GM06990 (cell line): ENCODE data around the gene MINK1.
"Not testable (repeated sequence)": the region's sequence is repeated elsewhere in the genome, so short reads cannot be mapped to it uniquely, and the experiment has no call there.

ENCODE experiments used
- DNase-seq: peaks from one replicate; pipeline ENCODE4 v3.0.0-alpha.2; 2011; ENCODE audit not compliant: insufficient read length; ENCODE audit errors: extremely low read depth
- H3K27me3 ChIP-seq: replicated peaks from 2 replicates; pipeline ENCODE4 v1.6.0; 2011; ENCODE audit warnings: low read length; ENCODE audit not compliant: control insufficient read depth, insufficient read depth
- H3K36me3 ChIP-seq: 2 replicates; pipeline ENCODE4 v1.5.1; 2011; ENCODE audit warnings: low read length; ENCODE audit not compliant: control insufficient read depth, insufficient read depth
- H3K4me3 ChIP-seq: replicated peaks from 2 replicates; pipeline ENCODE4 v1.5.1; 2011; ENCODE audit warnings: low read depth, mild to moderate bottlenecking, control low read depth, low read length
- TF ChIP-seq, protein P1 (sequence below): IDR thresholded peaks from 2 replicates; pipeline ENCODE4 v1.5.1; 2011; ENCODE audit warnings: low read length, control low read depth, mild to moderate bottlenecking, inconsistent platforms; ENCODE audit not compliant: insufficient read depth, poor library complexity, severe bottlenecking

Gene MINK1

DNA sequence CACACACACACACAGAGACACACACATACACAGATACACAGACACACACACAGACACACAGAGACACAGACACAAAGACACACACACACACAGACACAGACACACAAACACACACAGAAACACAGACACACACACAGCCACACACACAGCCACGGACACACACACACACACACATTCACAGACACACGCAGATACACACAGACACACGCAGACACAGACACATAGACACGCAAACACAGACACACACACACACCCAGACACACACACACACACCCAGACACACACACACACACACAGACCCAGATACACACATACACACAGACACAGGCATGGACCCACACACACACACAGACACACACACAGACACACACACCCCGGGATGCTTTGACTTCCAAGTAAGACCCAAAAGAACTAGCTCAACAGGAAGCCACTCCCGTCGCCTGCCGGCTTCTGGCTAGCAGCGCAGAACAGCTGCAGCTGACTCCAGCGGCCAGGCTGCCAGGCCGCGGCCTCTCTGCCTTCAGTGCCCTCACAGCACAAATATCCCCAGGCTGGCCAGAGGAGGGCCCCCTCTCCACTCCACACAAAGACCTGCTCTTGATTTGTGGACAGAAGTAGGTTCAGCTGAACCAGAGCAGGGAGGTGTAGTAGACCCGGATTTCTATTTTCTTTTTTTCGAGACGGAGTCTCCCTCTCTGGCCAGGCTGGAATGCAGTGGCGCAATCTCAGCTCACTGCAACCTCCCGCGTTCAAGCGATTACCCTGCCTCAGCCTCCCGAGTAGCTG lies 75.8 kb downstream of the MINK1 start:
- H3K36me3 ChIP-seq = no peaks in the 10 kb centered on the region
- H3K27me3 ChIP-seq = no peaks in the 10 kb centered on the region
- DNase-seq = peak; percentile 79
- H3K4me3 ChIP-seq = no peak overlapping the region
- TF ChIP-seq, protein P1, sequence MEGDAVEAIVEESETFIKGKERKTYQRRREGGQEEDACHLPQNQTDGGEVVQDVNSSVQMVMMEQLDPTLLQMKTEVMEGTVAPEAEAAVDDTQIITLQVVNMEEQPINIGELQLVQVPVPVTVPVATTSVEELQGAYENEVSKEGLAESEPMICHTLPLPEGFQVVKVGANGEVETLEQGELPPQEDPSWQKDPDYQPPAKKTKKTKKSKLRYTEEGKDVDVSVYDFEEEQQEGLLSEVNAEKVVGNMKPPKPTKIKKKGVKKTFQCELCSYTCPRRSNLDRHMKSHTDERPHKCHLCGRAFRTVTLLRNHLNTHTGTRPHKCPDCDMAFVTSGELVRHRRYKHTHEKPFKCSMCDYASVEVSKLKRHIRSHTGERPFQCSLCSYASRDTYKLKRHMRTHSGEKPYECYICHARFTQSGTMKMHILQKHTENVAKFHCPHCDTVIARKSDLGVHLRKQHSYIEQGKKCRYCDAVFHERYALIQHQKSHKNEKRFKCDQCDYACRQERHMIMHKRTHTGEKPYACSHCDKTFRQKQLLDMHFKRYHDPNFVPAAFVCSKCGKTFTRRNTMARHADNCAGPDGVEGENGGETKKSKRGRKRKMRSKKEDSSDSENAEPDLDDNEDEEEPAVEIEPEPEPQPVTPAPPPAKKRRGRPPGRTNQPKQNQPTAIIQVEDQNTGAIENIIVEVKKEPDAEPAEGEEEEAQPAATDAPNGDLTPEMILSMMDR = peak; percentile 80

DNA sequence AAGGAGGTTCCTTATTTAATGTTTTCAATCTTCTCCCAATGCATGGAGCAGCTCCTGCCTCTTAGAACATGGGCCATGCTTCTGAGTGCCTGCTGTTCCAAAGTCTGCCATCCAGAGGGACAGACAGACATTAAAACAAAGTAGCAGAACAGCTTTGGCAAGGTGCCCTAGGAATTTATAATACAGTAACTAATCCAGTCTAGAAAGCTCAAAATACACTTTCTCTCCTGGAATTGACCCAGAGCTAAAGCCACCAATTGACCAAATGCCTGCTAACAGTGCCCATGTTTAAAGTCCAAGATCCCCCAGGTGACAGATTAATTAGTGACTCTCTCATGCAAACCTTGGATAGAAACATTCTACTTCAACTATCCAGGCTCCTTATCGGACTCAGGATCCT lies 80.9 kb downstream of the MINK1 start:
- no peaks in the 10 kb centered on the region for H3K27me3 ChIP-seq
- no peak overlapping the region for H3K4me3 ChIP-seq
- no peaks in the 10 kb centered on the region for H3K36me3 ChIP-seq
- no peak for DNase-seq
- TF ChIP-seq, protein P1 = no peak

DNA sequence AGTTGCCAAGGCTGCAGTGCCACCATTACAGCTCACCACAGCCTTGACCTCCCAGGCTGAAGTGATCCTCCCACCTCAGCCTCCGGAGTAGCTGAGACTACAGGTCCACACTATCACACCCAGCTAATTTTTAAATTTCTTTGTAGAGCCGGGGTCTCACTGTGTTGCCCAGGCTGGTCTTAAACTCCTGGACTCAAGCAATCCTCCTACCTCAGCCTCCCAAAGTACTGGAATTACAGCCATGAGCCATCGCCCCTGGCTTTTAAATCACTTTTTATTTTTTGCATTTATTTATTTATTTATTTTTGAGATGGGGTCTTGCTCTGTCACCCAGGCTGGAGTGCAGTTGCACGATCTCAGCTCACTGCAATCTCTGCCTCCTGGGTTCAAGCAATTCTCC lies 81.4 kb downstream of the MINK1 start:
- not testable (repeated sequence) for H3K27me3 ChIP-seq

DNA sequence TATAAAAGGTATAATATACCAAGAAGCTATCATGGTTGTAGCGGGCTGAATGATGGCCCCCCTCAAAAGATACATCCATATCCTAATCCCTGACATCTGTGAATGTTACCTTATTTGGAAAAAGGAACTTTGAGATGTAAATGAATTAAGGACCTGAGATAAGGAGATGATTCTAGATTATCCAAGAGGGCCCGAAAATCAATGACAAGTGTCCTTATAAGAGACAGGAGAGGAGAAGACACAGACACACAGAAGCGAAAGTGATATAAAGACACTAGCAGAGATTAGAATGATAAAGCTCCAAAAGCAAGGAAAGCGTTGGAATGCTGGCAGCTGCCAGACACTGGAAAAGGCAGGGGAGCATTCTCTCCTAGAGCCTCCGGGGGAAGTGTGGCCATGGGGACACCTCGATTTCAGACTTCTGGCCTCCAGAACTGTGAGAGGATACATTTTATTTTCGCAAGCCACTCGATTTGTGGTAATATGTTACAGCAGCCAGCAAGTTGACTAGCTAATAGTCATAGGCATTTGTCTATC lies 86.4 kb downstream of the MINK1 start:
- Histone ChIP-seq H3K27me3 (no peaks in the 10 kb centered on the region), H3K4me3 (no peak overlapping the region), H3K36me3 (no peaks in the 10 kb centered on the region)
- DNase-seq = no peak
- TF ChIP-seq, protein P1 = no peak

More for the DNA sequence above, 81.4 kb downstream of the MINK1 start:
- DNase-seq, H3K4me3 ChIP-seq, H3K36me3 ChIP-seq: not testable (repeated sequence)

DNA sequence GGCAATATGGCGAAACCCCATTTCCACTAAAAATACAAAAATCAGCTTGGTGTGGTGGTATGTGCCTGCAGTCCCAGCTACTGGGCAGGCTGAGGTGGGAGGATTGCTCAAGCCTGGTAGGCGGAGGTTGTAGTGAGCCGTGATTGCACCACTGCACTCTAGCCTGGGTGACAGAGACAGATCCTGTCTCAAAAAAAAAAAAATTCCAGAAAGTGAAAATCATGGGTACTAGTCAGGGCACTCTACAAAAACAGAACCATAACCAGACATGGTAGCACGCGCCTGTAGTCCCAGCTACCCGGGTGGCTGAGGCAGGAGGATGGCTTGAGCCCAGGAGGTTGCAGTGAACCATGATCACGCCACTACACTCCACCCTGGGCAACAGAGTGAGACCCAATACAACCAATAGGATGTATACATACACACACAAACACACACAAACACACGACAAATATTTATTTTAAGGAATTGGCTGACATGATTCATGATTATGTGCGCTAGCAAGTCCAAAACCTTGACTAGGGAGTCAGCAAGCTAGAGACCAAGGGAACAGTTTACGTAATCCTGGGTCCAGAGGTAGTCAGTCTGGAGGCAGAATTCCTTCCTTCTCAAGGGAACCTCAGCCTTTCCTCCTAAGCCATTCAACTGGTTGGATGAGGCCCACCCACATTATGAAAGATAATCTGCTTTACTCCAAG lies 87.4 kb downstream of the MINK1 start:
- DNase-seq = no peak
- no peak overlapping the region for H3K4me3 ChIP-seq
- H3K27me3 ChIP-seq = no peaks in the 10 kb centered on the region
- H3K36me3 ChIP-seq = no peaks in the 10 kb centered on the region
- TF ChIP-seq, protein P1 = no peak

DNA sequence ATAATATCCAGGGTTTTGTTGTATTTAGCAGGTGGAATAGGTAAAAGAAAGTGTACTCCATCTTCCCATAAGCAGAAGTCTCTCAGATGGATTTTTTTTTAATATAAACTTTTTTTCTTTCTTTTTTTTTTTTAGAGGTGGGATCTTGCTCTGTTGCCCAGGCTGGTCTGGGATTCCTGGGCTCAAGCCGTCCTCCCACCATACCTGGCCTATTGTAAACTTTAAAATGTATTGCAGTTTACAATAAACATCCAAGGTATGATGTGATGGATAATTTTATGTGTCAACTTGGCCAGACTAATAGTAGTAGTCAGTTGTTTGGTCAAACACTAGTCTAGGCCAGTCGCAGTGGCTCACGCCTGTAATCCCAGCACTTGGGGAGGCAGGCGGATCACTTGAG lies 88.2 kb downstream of the MINK1 start:
- no peak for DNase-seq

DNA sequence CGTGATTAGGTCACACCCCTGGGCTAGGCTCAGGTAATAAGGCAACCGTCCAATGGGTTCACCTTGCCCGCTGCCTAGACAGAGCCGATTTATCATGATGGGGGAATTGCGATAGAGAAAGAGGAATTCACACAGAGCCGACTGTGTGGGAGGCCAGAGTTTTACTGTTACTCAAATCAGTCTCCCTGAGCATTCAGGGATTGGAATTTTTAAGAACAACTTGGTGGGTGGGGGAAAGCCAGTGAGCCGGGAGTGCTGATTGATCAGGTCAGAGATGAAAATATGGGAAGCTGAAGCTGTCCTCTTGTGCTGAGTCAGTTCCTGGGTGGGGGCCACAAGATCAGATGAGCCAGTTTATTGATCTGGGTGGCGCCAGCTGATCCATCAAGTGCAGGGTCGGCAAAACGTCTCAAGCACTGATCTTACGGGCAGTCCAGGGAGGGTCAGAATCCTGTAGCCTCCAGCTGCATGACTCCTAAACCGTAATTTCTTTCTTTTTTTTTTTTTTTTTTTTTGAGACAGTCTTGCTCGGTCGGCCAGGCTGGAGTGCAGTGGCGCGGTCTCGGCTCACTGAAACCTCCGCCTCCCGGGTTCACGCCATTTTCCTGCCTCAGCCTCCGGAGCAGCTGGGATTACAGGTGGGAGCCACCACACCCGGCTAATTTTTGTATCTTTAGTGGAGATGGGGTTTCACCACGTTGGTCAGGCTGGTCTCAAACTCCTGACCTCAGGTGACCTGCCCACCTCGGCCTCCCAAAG lies 93.6 kb downstream of the MINK1 start:
- not testable (repeated sequence) for DNase-seq, H3K27me3 ChIP-seq, H3K4me3 ChIP-seq, H3K36me3 ChIP-seq

More for the DNA sequence above, 88.2 kb downstream of the MINK1 start:
- no peaks in the 10 kb centered on the region for H3K36me3 ChIP-seq
- no peak overlapping the region for H3K4me3 ChIP-seq
- no peaks in the 10 kb centered on the region for H3K27me3 ChIP-seq
- TF ChIP-seq, protein P1 = no peak
